Measurements from ENCODE around the gene KLHDC8B.

The KLHDC8B gene

DNA sequence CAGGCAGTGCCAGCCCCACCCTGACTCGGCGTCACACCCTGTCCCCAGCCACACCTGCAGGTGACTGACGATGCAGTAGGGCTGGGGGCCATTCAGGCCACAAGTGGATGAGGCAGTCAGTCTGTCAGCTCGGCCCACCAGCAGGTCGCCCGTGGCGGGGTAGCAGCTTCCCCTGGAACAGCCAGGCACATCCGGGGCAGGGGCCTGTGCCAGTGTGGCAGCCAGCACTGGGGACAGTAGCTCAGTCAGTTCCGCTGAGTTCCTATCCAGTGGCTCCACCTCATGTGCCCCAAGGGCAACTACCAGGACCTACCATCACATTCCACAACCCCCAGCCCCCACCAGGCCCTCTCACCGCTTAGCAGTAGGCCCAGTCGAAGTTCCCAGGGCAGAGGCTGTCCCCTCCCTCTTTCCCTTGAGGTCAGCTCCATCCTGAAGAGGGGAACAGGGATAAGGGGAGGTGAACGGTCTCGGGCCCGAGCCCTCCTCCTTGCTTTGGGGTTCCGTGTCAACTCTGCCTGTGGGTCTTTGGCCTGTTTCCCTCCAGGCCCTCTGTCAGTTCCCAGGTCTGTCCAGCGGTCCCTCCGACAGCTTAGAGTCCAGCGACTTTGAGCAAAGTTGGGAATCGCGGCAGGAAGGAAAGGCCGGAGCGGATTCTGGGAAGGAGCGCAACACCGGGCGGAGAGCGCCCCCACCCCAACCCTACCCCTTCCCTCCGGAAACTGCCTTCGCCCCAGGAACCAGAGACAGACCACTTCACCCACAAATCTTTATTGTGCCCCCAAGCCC lies 38.8 kb upstream of the KLHDC8B start, which contains the start of gene LAMB2:
LAMB2 (minus strand) TSS at position 614 of the 789 bp plus-strand sequence; CDS start at position 431, 183 bp downstream.
- Histone ChIP-seq H3K4me3 (ENCODE audit: low read length in 2 of 2) (peak within 1 kb of the TSS; percentile 79 to 81), H3K27me3 (ENCODE audit: control insufficient read depth in 2 of 2, insufficient read depth in 2 of 2, low read length in 2 of 2) (no peaks in the 10 kb centered on the region), H3K4me1 (ENCODE audit: control insufficient read depth in 2 of 2, insufficient read depth in 2 of 2, low read length in 2 of 2) (peaks cover 17 to 18% of the 10 kb centered on the region in 2 donors), H3K36me3 (ENCODE audit: control insufficient read depth in 2 of 2, insufficient read depth in 2 of 2, low read length in 2 of 2) (peaks cover 3 to 8% of the 10 kb centered on the region in 2 donors), H3K9ac (ENCODE audit: low read depth in 1 of 2, low read length in 2 of 2) (peak within 1 kb of the TSS; percentile 66 to 76), H3K9me3 (ENCODE audit: control insufficient read depth in 2 of 2, low read length in 2 of 2) (no peaks in the 10 kb centered on the region), H3K27ac (ENCODE audit: low read depth in 2 of 2, low read length in 2 of 2) (peak within 1 kb of the TSS; percentile 71 to 76)

DNA sequence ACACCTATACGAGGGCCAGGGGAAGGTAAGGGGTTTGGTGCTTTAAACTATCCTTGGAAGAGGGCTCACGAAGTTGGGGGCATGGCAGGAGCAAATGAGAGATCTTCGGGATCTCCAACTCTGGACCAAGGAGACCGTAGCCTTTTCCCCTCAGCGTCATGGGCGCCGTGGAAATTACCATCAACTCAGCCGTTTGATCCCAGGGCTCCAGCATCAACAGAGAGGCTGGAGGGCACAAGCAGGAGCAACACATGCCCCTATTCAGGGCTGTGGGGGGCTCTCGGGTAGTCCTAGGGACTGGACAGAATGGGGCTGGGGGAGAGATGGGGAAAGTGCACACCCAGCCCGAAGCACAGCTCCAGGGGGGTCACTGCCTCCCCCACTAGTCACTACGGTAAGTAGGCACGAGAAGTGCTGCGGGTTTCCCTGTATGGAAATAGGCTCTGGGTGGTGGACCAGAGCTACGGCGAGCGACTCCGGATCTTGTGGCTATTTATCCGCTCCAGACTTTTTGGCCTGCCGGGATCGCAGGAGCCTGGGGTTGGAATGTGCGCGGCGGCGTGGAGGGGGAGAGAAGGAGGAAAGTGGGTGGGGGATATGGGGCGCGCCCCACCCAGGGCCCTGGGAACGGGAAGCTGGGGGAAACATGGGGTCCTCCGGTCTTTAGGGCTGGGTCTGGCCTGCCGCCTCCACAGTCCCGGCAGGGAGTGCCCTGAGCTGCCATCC lies 38.0 kb upstream of the KLHDC8B start:
- H3K27me3 ChIP-seq (ENCODE audit: control insufficient read depth in 2 of 2, insufficient read depth in 2 of 2, low read length in 2 of 2): no peaks in the 10 kb centered on the region
- H3K27ac ChIP-seq (ENCODE audit: low read depth in 2 of 2, low read length in 2 of 2): peak overlapping the region; percentile 71 to 76
- peaks cover 17 to 18% of the 10 kb centered on the region in 2 donors for H3K4me1 ChIP-seq (ENCODE audit: control insufficient read depth in 2 of 2, insufficient read depth in 2 of 2, low read length in 2 of 2)
- H3K36me3 ChIP-seq (ENCODE audit: control insufficient read depth in 2 of 2, insufficient read depth in 2 of 2, low read length in 2 of 2): peaks cover 0 to 6% of the 10 kb centered on the region in 2 donors
- peak overlapping the region; percentile 66 to 76 for H3K9ac ChIP-seq (ENCODE audit: low read depth in 1 of 2, low read length in 2 of 2)
- peak overlapping the region; percentile 79 to 81 for H3K4me3 ChIP-seq (ENCODE audit: low read length in 2 of 2)
- no peaks in the 10 kb centered on the region for H3K9me3 ChIP-seq (ENCODE audit: control insufficient read depth in 2 of 2, low read length in 2 of 2)

GRCh38 chr3:49134471-49135265 lies 36.7 kb upstream of the KLHDC8B start:
- Histone ChIP-seq H3K4me1 (ENCODE audit: control insufficient read depth in 2 of 2, insufficient read depth in 2 of 2, low read length in 2 of 2) (peaks cover 17 to 18% of the 10 kb centered on the region in 2 donors), H3K4me3 (ENCODE audit: low read length in 2 of 2) (no peak overlapping the region), H3K9ac (ENCODE audit: low read depth in 1 of 2, low read length in 2 of 2) (no peak overlapping the region), H3K9me3 (ENCODE audit: control insufficient read depth in 2 of 2, low read length in 2 of 2) (no peaks in the 10 kb centered on the region), H3K27me3 (ENCODE audit: control insufficient read depth in 2 of 2, insufficient read depth in 2 of 2, low read length in 2 of 2) (no peaks in the 10 kb centered on the region), H3K27ac (ENCODE audit: low read depth in 2 of 2, low read length in 2 of 2) (no peak overlapping the region), H3K36me3 (ENCODE audit: control insufficient read depth in 2 of 2, insufficient read depth in 2 of 2, low read length in 2 of 2) (no peaks in the 10 kb centered on the region)

DNA sequence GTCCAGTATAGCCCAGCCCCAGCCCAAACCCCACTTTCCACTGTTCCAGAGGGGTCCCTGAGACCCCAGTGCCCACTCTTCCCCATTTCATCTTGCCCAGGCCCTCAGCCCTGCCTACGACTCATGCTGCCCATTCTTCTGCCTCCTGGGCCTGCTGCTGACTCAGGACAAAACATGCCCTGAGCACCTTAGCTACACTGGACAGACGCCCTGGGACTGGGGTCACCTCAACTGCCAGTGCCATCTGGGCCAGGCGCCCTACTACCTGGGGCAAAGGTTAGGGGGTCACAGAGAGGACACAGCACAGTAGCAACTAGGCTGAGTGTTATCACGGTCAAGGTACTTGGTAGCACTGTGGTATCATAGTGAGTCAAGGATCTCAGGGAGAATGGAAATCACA lies 35.9 kb upstream of the KLHDC8B start:
- H3K27ac ChIP-seq (ENCODE audit: low read depth in 2 of 2, low read length in 2 of 2): no peak overlapping the region
- no peak overlapping the region for H3K4me3 ChIP-seq (ENCODE audit: low read length in 2 of 2)
- peaks cover 16 to 17% of the 10 kb centered on the region in 2 donors for H3K4me1 ChIP-seq (ENCODE audit: control insufficient read depth in 2 of 2, insufficient read depth in 2 of 2, low read length in 2 of 2)
- no peak overlapping the region for H3K9ac ChIP-seq (ENCODE audit: low read depth in 1 of 2, low read length in 2 of 2)
- H3K9me3 ChIP-seq (ENCODE audit: control insufficient read depth in 2 of 2, low read length in 2 of 2): no peaks in the 10 kb centered on the region
- H3K27me3 ChIP-seq (ENCODE audit: control insufficient read depth in 2 of 2, insufficient read depth in 2 of 2, low read length in 2 of 2): no peaks in the 10 kb centered on the region
- no peaks in the 10 kb centered on the region for H3K36me3 ChIP-seq (ENCODE audit: control insufficient read depth in 2 of 2, insufficient read depth in 2 of 2, low read length in 2 of 2)

GRCh38 chr3:49140080-49140479 lies 31.3 kb upstream of the KLHDC8B start:
- H3K36me3 ChIP-seq (ENCODE audit: control insufficient read depth in 2 of 2, insufficient read depth in 2 of 2, low read length in 2 of 2): no peaks in the 10 kb centered on the region
- no peak overlapping the region for H3K9ac ChIP-seq (ENCODE audit: low read depth in 1 of 2, low read length in 2 of 2)
- no peaks in the 10 kb centered on the region for H3K4me1 ChIP-seq (ENCODE audit: control insufficient read depth in 2 of 2, insufficient read depth in 2 of 2, low read length in 2 of 2)
- no peaks in the 10 kb centered on the region for H3K27me3 ChIP-seq (ENCODE audit: control insufficient read depth in 2 of 2, insufficient read depth in 2 of 2, low read length in 2 of 2)
- H3K9me3 ChIP-seq (ENCODE audit: control insufficient read depth in 2 of 2, low read length in 2 of 2): no peaks in the 10 kb centered on the region
- H3K4me3 ChIP-seq (ENCODE audit: low read length in 2 of 2): no peak overlapping the region
- no peak overlapping the region for H3K27ac ChIP-seq (ENCODE audit: low read depth in 2 of 2, low read length in 2 of 2)

DNA sequence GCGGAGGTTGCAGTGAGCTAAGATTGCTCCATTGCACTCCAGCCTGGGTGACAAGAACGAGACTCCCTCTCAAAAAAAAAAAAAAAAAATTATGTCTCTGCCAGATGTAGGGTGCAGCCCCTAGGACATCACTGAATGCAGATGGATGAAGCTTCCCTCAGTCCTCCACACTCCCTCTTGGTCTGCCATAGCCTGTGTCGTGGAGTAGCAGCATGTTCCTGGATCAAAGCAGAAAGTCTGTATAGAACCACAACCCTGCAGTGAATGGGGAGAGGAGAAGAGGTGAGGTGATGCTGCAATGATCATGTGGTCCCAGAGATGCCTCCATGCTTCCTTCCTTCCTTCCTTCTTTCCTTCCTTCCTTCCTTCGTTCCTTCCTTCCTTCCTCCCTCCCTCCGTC lies 23.2 kb upstream of the KLHDC8B start:
- Histone ChIP-seq H3K9me3 (ENCODE audit: control insufficient read depth in 2 of 2, low read length in 2 of 2) (no peaks in the 10 kb centered on the region), H3K4me3 (ENCODE audit: low read length in 2 of 2) (no peak overlapping the region), H3K9ac (ENCODE audit: low read depth in 1 of 2, low read length in 2 of 2) (no peak overlapping the region), H3K27ac (ENCODE audit: low read depth in 2 of 2, low read length in 2 of 2) (no peak overlapping the region), H3K4me1 (ENCODE audit: control insufficient read depth in 2 of 2, insufficient read depth in 2 of 2, low read length in 2 of 2) (no peaks in the 10 kb centered on the region), H3K36me3 (ENCODE audit: control insufficient read depth in 2 of 2, insufficient read depth in 2 of 2, low read length in 2 of 2) (no peaks in the 10 kb centered on the region), H3K27me3 (ENCODE audit: control insufficient read depth in 2 of 2, insufficient read depth in 2 of 2, low read length in 2 of 2) (no peaks in the 10 kb centered on the region)

DNA sequence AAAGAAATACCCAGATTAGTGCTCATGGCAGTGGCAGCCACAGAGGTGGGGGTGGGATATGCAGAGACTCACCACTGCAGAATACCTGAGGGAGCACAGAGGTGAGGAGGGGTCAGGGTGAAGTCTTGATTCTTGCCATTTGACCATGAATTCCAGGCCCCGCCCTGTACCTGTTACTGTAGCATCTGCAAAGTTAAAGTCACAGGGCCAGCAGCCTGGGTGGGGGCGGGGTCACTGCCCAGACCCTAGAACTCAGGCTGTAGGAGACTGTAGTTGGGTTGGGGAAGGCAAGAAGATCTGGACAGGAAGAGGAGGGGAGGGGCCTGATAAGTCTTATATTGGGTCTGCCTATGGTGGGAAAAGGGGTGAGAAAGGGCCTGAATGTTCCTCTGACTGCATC lies 19.8 kb upstream of the KLHDC8B start:
- Histone ChIP-seq H3K9me3 (ENCODE audit: control insufficient read depth in 2 of 2, low read length in 2 of 2) (no peaks in the 10 kb centered on the region), H3K36me3 (ENCODE audit: control insufficient read depth in 2 of 2, insufficient read depth in 2 of 2, low read length in 2 of 2) (no peaks in the 10 kb centered on the region), H3K27ac (ENCODE audit: low read depth in 2 of 2, low read length in 2 of 2) (no peak overlapping the region), H3K4me1 (ENCODE audit: control insufficient read depth in 2 of 2, insufficient read depth in 2 of 2, low read length in 2 of 2) (no peaks in the 10 kb centered on the region), H3K4me3 (ENCODE audit: low read length in 2 of 2) (no peak overlapping the region), H3K9ac (ENCODE audit: low read depth in 1 of 2, low read length in 2 of 2) (no peak overlapping the region), H3K27me3 (ENCODE audit: control insufficient read depth in 2 of 2, insufficient read depth in 2 of 2, low read length in 2 of 2) (no peaks in the 10 kb centered on the region)

- Histone ChIP-seq H3K27ac (ENCODE audit: low read depth in 2 of 2, low read length in 2 of 2) (no peak overlapping the region), H3K36me3 (ENCODE audit: control insufficient read depth in 2 of 2, insufficient read depth in 2 of 2, low read length in 2 of 2) (no peaks in the 10 kb centered on the region), H3K9ac (ENCODE audit: low read depth in 1 of 2, low read length in 2 of 2) (no peak overlapping the region), H3K4me3 (ENCODE audit: low read length in 2 of 2) (no peak overlapping the region), H3K27me3 (ENCODE audit: control insufficient read depth in 2 of 2, insufficient read depth in 2 of 2, low read length in 2 of 2) (no peaks in the 10 kb centered on the region), H3K4me1 (ENCODE audit: control insufficient read depth in 2 of 2, insufficient read depth in 2 of 2, low read length in 2 of 2) (no peaks in the 10 kb centered on the region), H3K9me3 (ENCODE audit: control insufficient read depth in 2 of 2, low read length in 2 of 2) (no peaks in the 10 kb centered on the region)
These were observed 18.0 kb upstream of the KLHDC8B start for GRCh38 chr3:49153349-49153912.

GRCh38 chr3:49157289-49157688 lies 14.1 kb upstream of the KLHDC8B start:
- Histone ChIP-seq H3K4me3 (ENCODE audit: low read length in 2 of 2) (no peak overlapping the region), H3K9me3 (ENCODE audit: control insufficient read depth in 2 of 2, low read length in 2 of 2) (no peaks in the 10 kb centered on the region), H3K27ac (ENCODE audit: low read depth in 2 of 2, low read length in 2 of 2) (no peak overlapping the region), H3K27me3 (ENCODE audit: control insufficient read depth in 2 of 2, insufficient read depth in 2 of 2, low read length in 2 of 2) (no peaks in the 10 kb centered on the region), H3K4me1 (ENCODE audit: control insufficient read depth in 2 of 2, insufficient read depth in 2 of 2, low read length in 2 of 2) (no peaks in the 10 kb centered on the region), H3K9ac (ENCODE audit: low read depth in 1 of 2, low read length in 2 of 2) (no peak overlapping the region), H3K36me3 (ENCODE audit: control insufficient read depth in 2 of 2, insufficient read depth in 2 of 2, low read length in 2 of 2) (no peaks in the 10 kb centered on the region)

Measured in mucosa of rectum (tissue), 2 donors.